ENCODE data around the gene BBOX1. TPM values are rescaled to one million over a fixed set of nuclear protein-coding genes. Genes with fewer than 3 reads are reported as not detected.

The BBOX1 gene
- total RNA-seq, 2 experiments from 2014 or later: not detected

DNA sequence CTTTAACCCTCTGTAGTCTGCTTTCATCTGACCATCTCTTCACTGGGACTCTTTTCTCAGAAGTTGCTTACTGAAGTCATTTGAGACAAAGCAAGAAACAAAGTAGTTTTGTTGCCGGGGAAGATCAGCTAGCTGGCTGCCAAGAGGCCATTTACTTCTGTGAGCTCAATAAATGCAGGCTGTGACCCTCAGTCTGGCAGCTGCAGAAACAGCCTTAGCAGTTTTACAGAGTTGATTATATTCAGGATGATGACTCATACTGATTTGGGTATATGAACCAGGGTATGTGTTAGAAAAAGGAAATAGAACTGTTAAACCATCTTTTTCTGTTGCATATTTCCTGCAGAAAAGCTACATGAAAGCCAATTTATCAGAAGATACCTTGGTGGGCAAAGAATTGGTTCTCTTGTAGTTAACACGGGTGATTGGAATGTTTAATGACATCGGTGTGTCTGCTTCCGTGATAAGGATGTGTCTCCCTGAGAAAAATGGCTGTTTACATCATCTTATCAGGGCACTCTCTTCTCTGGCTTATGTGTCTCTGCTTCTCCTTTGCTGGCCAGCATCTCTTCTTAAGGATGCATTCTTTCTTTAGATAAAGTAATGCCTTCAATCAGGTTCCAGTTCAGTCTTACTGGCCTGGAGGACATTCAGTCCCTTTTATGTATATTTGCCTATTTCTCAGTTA is 28.2 kb upstream of the BBOX1 start:
- CTCF ChIA-PET: no interaction called here
- ATAC-seq (no peak), DNase-seq (no peak)
- Mint-ChIP-seq H3K9me3 (ENCODE audit: low read depth) (no peaks in the 10 kb centered on the region), H3K36me3 (no peaks in the 10 kb centered on the region), H3K27ac (no peak overlapping the region), H3K27me3 (no peaks in the 10 kb centered on the region), H3K4me3 (no peak overlapping the region), H3K4me1 (no peaks in the 10 kb centered on the region)

DNA sequence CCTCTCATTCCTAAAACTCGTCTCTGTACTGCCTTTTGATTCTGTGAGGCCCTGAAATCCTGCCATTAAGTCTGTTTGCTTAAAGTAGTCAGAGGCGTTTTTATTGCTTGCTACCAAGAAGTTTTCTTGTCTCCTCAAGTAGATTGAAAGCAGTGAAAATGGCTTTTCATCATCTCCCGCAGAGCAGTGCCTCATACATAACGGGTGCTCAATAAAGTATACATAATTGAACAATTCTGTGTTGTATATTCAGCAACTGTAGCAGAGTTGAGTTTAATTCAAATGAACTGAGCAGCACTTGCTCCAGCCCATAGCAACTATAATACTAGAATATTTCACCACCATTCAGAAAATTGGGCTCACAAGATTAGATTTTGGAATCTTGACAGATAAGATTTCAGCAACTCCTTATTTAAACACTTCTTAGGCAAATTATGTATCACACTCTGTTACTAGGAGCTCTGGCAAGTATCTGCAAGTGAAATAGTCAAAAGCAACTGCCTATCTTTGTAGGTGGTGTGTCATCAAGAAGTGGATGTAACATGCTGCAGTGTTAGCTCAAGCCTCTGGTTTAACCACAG is 26.7 kb upstream of the BBOX1 start:
- no peaks in the 10 kb centered on the region for H3K9me3 Mint-ChIP-seq (ENCODE audit: low read depth)
- CTCF ChIA-PET: no interaction called here
- H3K36me3 Mint-ChIP-seq: no peaks in the 10 kb centered on the region
- no peaks in the 10 kb centered on the region for H3K4me1 Mint-ChIP-seq
- no peaks in the 10 kb centered on the region for H3K27me3 Mint-ChIP-seq
- no peak overlapping the region for H3K27ac Mint-ChIP-seq
- DNase-seq: no peak
- no peak for ATAC-seq
- no peak overlapping the region for H3K4me3 Mint-ChIP-seq

DNA sequence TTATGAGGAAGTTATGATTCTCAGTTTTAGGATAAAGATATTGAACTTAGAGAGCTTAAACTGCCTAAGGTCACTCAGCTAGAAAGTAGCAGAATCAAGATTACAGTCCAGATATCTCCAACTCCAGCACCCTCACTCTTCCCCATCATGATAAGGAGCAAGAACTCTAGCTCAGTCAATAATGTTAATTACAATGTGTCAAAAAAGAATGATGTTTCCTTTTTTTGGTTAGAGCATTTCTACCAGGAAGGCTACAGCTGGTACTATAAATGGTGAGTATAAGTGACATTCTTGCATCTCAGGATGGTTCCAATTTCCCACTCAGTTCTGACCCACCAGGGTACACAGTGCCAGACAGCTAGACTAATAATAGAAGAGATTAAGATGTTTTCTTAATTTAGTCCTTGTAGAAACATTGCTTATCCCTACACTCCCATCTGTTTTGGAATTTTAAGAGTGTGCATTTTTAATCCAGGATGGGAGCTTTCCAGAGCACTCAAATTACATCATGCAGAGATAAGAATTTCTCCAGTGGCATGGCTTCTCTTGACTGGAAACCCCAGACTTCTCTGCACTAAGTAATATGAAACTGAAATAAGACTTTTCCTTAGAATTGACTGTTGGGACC is 21.6 kb upstream of the BBOX1 start:
- H3K36me3 Mint-ChIP-seq: no peaks in the 10 kb centered on the region
- CTCF ChIA-PET: interaction anchor here (0.6 kb wide), 1 partner anchor 269 kb away, joined by 3 read pairs; no protein-coding TSS in a partner anchor
- H3K27me3 Mint-ChIP-seq: no peaks in the 10 kb centered on the region
- no peak overlapping the region for H3K27ac Mint-ChIP-seq
- no peak for ATAC-seq
- no peaks in the 10 kb centered on the region for H3K9me3 Mint-ChIP-seq (ENCODE audit: low read depth)
- no peaks in the 10 kb centered on the region for H3K4me1 Mint-ChIP-seq
- no peak overlapping the region for H3K4me3 Mint-ChIP-seq
- no peak for DNase-seq

DNA sequence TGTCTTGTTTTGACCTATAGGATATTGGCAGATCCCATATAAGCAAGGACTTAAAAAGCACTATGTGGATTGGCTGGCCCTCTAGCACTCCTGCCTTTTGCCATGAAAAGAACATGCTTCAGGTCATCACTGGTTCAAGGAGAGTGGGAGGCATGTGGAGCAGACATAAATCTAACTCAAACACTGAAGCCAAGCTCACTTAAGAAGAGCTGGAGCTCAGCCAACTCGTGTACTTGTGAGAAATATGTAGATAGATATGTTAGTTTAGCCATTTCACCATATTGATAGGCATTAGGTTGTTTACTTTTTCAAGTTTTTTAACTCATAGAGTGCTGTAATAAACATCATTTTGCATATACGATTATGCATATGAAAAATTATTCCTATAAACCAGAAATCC is 19.9 kb upstream of the BBOX1 start:
- DNase-seq (no peak), ATAC-seq (no peak)
- no peaks in the 10 kb centered on the region for H3K27me3 Mint-ChIP-seq
- no peak overlapping the region for H3K4me3 Mint-ChIP-seq
- no peaks in the 10 kb centered on the region for H3K4me1 Mint-ChIP-seq
- no peaks in the 10 kb centered on the region for H3K36me3 Mint-ChIP-seq
- H3K9me3 Mint-ChIP-seq (ENCODE audit: low read depth): no peaks in the 10 kb centered on the region
- no peak overlapping the region for H3K27ac Mint-ChIP-seq
- CTCF ChIA-PET: no interaction called here

DNA sequence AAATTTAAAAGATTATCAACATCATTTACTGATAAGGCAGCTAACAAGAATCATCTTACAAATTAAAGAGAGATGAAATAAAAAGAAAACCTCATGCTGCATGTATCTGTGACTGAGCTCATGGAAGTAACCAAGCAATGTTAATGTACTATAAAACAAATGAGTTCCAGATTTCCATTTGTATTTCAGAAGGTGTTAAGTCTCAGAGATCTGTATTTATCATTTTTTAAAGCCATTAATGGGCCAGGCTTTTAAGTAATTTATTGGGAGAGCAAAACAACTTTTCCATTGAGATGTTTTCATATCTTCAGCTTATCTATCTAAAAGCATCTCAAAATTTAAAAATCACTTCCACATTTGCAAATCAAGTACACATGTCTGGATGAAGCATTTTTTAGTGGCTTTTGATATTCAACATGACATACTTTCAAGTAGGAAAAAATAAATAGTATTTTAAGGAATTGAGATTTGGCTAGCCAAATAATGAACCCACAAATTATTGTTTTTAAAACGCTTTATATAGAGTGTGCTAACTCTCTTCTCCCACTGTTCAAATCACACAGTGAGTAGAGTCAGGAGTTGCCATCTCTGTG is 17.9 kb upstream of the BBOX1 start:
- Mint-ChIP-seq H3K36me3 (no peaks in the 10 kb centered on the region), H3K9me3 (ENCODE audit: low read depth) (no peaks in the 10 kb centered on the region), H3K4me3 (no peak overlapping the region), H3K4me1 (no peaks in the 10 kb centered on the region), H3K27ac (no peak overlapping the region), H3K27me3 (no peaks in the 10 kb centered on the region)
- DNase-seq: no peak
- ATAC-seq: no peak
- CTCF ChIA-PET: no interaction called here

DNA sequence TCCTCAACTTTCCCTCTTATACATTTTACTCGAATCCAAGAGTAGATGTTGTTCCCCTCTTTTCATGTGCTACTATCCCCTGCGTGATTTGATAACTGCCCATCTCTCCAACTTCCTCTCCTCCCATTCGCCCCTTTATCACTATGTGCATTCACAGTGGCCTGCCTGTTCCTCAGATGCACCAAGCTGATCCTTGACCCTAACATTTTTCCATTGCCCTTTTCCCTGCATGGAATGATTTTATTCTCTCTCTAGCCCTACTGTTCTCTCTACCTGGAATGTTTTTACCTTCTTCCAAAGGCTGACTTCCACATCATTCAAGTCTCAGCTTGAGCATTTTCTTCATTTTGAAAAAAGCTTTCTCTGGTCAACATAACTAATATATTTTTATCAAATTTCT is 15.8 kb upstream of the BBOX1 start:
- H3K9me3 Mint-ChIP-seq (ENCODE audit: low read depth): no peaks in the 10 kb centered on the region
- H3K27me3 Mint-ChIP-seq: no peaks in the 10 kb centered on the region
- DNase-seq: no peak
- H3K27ac Mint-ChIP-seq: no peak overlapping the region
- ATAC-seq: no peak
- CTCF ChIA-PET: no interaction called here
- H3K4me1 Mint-ChIP-seq: no peaks in the 10 kb centered on the region
- H3K36me3 Mint-ChIP-seq: no peaks in the 10 kb centered on the region
- no peak overlapping the region for H3K4me3 Mint-ChIP-seq

DNA sequence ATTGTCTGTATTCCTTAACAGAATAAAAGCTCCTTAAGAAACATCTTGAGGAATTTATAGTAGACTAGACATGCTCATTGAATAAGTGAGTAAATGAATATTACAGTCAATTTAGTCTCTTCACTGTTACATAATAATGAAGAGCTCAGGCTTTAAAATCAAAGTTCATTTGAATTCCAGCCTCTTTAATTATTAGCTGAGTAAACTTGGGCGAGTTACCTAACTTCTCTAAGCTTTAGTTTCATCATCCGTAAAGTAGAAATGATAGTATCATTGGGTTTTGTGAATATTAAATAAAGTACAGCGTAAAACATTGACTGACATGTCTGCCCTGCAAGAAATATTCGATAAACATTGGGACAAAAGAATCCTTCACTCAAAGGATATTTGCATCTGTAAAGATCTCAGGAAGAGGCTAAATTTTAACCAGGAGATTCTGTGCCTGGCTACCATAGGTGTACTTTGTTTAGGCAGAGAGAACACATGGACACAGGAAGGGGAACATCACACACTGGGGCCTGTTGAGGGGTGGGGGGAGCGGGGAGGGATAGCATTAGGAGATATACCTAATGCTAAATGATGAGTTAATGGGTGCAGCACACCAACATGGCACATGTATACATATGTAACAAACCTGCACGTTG is 15.2 kb upstream of the BBOX1 start:
- no peaks in the 10 kb centered on the region for H3K4me1 Mint-ChIP-seq
- CTCF ChIA-PET: no interaction called here
- no peaks in the 10 kb centered on the region for H3K27me3 Mint-ChIP-seq
- no peak overlapping the region for H3K27ac Mint-ChIP-seq
- ATAC-seq (no peak), DNase-seq (no peak)
- H3K9me3 Mint-ChIP-seq (ENCODE audit: low read depth): no peaks in the 10 kb centered on the region
- H3K4me3 Mint-ChIP-seq: no peak overlapping the region
- H3K36me3 Mint-ChIP-seq: no peaks in the 10 kb centered on the region

DNA sequence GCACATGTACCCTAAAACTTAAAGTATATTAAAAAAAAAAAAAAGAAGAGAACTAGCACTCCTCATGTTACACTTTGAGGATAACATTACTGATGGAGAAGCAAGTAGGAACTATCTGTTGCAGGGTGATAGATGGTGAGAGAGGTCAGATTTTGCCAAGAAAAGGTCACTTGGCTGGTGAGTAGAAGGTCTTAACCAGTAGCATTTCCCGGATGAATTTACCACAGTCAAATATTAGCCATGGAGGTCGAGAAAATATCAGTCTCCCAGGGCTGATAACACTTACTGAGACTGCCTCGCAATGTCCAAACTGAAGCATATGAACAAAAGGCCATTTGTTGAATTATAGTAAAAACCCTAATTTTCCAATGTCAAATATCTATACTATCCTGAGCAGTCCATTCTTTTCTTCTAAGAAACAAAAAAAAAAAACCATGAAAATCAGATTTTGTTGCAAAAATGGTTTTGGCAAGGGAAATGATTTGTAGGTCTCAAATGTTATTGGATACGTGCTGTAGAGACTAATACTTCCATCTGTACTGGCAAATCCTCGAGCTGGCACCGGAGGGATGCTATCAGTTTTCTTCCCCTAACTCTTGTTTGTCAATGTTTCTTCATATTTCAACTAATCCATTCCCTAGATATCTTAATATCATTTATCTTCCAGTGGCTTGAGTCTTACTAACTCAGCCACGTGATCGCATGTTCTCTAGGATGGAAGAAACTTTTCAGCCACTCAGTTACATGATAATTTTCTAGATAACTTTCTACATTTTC is 14.5 kb upstream of the BBOX1 start:
- Mint-ChIP-seq H3K4me1 (no peaks in the 10 kb centered on the region), H3K36me3 (no peaks in the 10 kb centered on the region), H3K4me3 (no peak overlapping the region), H3K27me3 (no peaks in the 10 kb centered on the region), H3K9me3 (ENCODE audit: low read depth) (no peaks in the 10 kb centered on the region), H3K27ac (no peak overlapping the region)
- DNase-seq: no peak
- CTCF ChIA-PET: no interaction called here
- ATAC-seq: no peak

DNA sequence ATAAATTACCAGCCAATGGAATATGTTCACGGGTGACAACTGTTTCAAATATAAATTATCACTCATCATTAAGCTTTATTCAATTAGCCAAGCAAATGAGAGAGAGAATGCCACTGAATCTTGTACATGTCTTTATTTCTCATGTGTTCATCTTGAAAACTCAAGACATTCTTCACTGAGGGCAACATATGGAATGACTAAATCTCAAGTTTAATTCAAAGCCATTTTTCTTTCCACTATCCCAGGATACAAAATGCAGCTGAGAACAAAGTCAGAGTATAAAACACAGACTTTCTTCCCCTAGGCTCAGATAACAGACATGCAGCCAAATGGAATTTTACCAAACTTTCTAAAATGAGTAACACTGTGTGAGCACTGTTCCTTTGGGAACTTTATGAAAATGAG is 12.1 kb upstream of the BBOX1 start:
- H3K27ac Mint-ChIP-seq: no peak overlapping the region
- H3K27me3 Mint-ChIP-seq: no peaks in the 10 kb centered on the region
- H3K9me3 Mint-ChIP-seq (ENCODE audit: low read depth): no peaks in the 10 kb centered on the region
- ATAC-seq: no peak
- no peaks in the 10 kb centered on the region for H3K36me3 Mint-ChIP-seq
- no peak for DNase-seq
- no peaks in the 10 kb centered on the region for H3K4me1 Mint-ChIP-seq
- CTCF ChIA-PET: no interaction called here
- no peak overlapping the region for H3K4me3 Mint-ChIP-seq

DNA sequence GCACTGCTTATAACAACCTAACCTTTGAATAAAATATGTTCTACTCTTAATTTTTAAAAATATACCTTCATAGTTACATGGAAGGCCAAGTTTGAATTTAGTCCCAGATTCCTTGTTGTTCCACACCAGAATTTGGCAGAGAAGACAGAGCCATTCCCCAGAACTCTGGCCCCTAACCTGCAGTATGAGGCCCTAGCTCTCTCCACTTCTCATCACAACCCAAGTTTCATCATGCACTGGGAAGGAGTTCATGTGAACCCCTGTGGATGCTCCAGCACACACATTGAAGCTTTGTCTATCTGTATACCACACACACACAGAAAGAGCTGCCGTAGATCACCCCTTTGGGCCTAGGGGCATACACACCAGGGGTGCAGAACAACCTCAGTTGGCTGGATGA is 10.6 kb upstream of the BBOX1 start:
- Mint-ChIP-seq H3K36me3 (no peaks in the 10 kb centered on the region), H3K4me1 (no peaks in the 10 kb centered on the region), H3K27me3 (no peaks in the 10 kb centered on the region), H3K4me3 (no peak overlapping the region), H3K9me3 (ENCODE audit: low read depth) (peaks cover 4% of the 10 kb centered on the region), H3K27ac (no peak overlapping the region)
- ATAC-seq: no peak
- no peak for DNase-seq
- CTCF ChIA-PET: no interaction called here

DNA sequence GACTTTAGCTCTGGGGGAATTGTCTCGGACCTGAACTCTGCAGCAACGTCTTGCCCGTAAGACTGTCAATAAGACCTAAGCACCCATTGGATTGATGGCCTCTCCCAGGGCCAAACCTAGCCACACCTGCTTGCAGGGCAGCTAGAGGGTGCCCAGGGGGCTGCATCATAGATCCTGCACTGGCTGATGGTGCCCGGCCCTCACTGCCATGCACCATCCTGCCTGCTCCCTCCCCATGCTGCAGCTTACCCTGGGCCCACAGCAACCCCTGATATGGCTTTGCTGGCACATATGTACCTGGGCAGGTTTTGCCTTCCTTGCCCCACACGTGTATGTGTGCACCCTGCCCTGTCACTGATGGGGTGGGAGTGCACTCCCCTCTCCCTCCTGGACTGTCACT is 8.9 kb upstream of the BBOX1 start:
- DNase-seq (no peak), ATAC-seq (no peak)
- Mint-ChIP-seq H3K4me3 (no peak overlapping the region), H3K4me1 (no peaks in the 10 kb centered on the region), H3K27ac (no peak overlapping the region), H3K36me3 (no peaks in the 10 kb centered on the region), H3K27me3 (no peaks in the 10 kb centered on the region), H3K9me3 (ENCODE audit: low read depth) (peaks cover 4% of the 10 kb centered on the region)
- CTCF ChIA-PET: no interaction called here

DNA sequence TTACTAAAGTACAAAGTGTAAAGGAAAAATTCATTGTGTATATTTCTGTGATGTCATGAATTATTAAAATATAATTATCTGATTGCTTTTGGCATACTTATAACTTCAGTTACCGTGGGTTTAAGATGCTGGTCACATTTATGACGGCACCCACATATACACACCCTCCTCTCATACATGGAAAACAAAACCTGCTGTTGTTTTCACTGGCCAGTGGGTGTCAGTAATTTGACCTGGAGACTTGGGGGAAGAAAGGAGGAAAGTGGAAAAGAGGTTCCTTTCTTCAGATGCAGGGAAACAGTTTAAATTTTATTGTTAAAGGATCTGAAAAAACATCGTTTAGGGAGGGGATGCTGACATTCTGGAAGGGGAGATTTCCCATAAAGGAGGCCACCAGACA is 742 bp upstream of the BBOX1 start:
- ATAC-seq: no peak

DNA sequence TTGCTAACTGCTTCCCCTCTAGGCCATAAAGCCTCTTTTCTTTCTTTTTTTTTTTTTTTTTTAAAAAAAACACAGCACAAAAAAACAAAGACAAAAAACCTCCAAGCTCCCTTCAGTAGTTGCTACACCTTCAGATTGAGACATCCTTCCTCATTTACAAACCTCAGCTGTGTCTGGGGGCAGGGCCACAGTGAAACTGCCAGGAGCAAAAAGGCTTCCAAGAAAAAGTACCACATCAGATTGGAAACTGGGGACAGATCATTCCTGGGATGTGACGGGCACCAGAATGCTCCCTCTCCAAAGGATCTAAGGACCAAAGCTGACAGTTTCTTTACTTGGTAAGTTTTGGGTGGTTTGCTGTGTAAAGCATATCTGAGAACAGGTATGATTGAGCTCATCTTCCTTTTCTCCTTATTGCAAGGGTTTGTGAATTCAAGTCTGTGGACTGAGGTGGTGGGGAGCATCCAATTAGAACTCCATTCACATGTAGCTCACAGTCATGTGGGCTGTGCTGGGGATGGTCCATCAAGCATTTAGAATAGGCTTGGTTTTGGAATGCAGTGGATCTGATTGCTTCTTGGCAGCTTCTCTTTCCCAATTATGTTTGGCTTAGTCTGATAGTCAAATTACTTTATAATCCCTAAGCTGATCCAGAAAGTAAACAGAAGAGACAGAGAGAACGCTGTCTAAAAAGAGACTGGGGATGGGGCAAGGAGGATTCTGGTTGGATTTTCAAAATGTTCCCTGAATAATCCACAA is 705 bp downstream of the BBOX1 start:
- H3K27ac Mint-ChIP-seq: no peak overlapping the region
- ATAC-seq (no peak), DNase-seq (no peak)
- H3K27me3 Mint-ChIP-seq: no peaks in the 10 kb centered on the region
- peaks cover 8% of the 10 kb centered on the region for H3K9me3 Mint-ChIP-seq (ENCODE audit: low read depth)
- CTCF ChIA-PET: no interaction called here
- H3K4me3 Mint-ChIP-seq: no peak overlapping the region
- no peaks in the 10 kb centered on the region for H3K4me1 Mint-ChIP-seq
- H3K36me3 Mint-ChIP-seq: no peaks in the 10 kb centered on the region

More for the DNA sequence above, 742 bp upstream of the BBOX1 start:
- DNase-seq: no peak
- Mint-ChIP-seq H3K4me1 (no peaks in the 10 kb centered on the region), H3K36me3 (no peaks in the 10 kb centered on the region), H3K27ac (no peak overlapping the region), H3K4me3 (no peak overlapping the region), H3K9me3 (ENCODE audit: low read depth) (peaks cover 8% of the 10 kb centered on the region), H3K27me3 (no peaks in the 10 kb centered on the region)
- CTCF ChIA-PET: no interaction called here
